ENCODE results near the gene BANP. TPM values are rescaled to one million over a fixed set of nuclear protein-coding genes. Genes with fewer than 3 reads are reported as not detected.

Gene BANP

Small RNAs within 50 kb of the gene (small RNA-seq; reads per million reads assigned to genes)
- gene AC127455.1 (ENCODE audit: low read depth): not detected

All from mesenchymal stem cell (in vitro differentiated cells and primary cell).